Spinal cord (tissue), 10 donors: Measurements from ENCODE around the gene FAM110D. TPM values are rescaled to one million over a fixed set of nuclear protein-coding genes. Genes with fewer than 3 reads are reported as not detected.
A peak's percentile ranks its signal among the peaks of the same experiment; 100 is the strongest.

Source experiments
- DNase-seq, 6 donors: peaks; one replicate each; pipeline versions ENCODE4 v3.0.0 to v3.0.0-alpha.2; 2013 to 2015; ENCODE audit warnings: low spot score in 6 of 6, low read depth in 4 of 6
- H3K27ac ChIP-seq: one replicate; pipeline ENCODE4 v1.5.1; 2013; ENCODE audit warnings: low read depth, low read length, control low read depth
- H3K27me3 ChIP-seq: one replicate; pipeline ENCODE4 v1.6.1; 2013; ENCODE audit warnings: low read length; ENCODE audit not compliant: control insufficient read depth, insufficient read depth
- H3K36me3 ChIP-seq: one replicate; pipeline ENCODE4 v1.6.1; 2013; ENCODE audit warnings: low read length; ENCODE audit not compliant: control insufficient read depth, insufficient read depth
- H3K4me1 ChIP-seq: one replicate; pipeline ENCODE4 v1.6.1; 2013; ENCODE audit warnings: low read length; ENCODE audit not compliant: control insufficient read depth, insufficient read depth
- H3K4me3 ChIP-seq: one replicate; pipeline ENCODE4 v1.5.1; 2013; ENCODE audit warnings: low read depth, low read length, control low read depth
- H3K9me3 ChIP-seq: one replicate; pipeline ENCODE4 v1.6.1; 2013; ENCODE audit warnings: low read length; ENCODE audit not compliant: control insufficient read depth, insufficient read depth
- WGBS: methylation state at CpG from one replicate; pipeline ENCODE4 v1.1.5; 2013; ENCODE audit warnings: missing lambda C conversion rate; ENCODE audit not compliant: insufficient coverage; 5-methylcytosine and 5-hydroxymethylcytosine counted together
- polyA plus RNA-seq, 2 donors: library from polyadenylated mRNA; unstranded; fragments of 120-200 nt; gene quantifications; one replicate each; pipeline ENCODE4 v1.2.1, GENCODE V29; 2013; ENCODE audit not compliant: insufficient read length in 2 of 2
- total RNA-seq, 2 donors: library from RNA; depleted of rRNA in 1 of 2; stranded (reverse); fragments of 120-200 nt in 1 of 2; fragments of >200 nt in 1 of 2; gene quantifications; one replicate each; pipeline versions ENCODE4 v1.2.3 to v1.2.4, GENCODE V29; 2013 to 2014
- donor health status: healthy.

FAM110D gene
- total and polyA plus RNA-seq, 4 donors: 0.10 to 1.8 (median 1.5) TPM

GRCh38 chr1:26153966-26154532, 4.8 kb upstream of the FAM110D start:
- no peak for DNase-seq
- H3K9me3 ChIP-seq: no peaks in the 10 kb centered on the region
- 100% methylated on average over 2 of the region's 5 CpGs for WGBS
- H3K36me3 ChIP-seq: no peaks in the 10 kb centered on the region
- H3K4me1 ChIP-seq: peaks cover 31% of the 10 kb centered on the region
- no peak overlapping the region for H3K27ac ChIP-seq
- no peak overlapping the region for H3K4me3 ChIP-seq
- peaks cover 10% of the 10 kb centered on the region for H3K27me3 ChIP-seq

- H3K27me3 ChIP-seq: peaks cover 10% of the 10 kb centered on the region
- WGBS: 34% methylated on average over 5 of the region's 9 CpGs
- no peak overlapping the region for H3K27ac ChIP-seq
- no peaks in the 10 kb centered on the region for H3K9me3 ChIP-seq
- H3K4me3 ChIP-seq: no peak overlapping the region
- H3K4me1 ChIP-seq: peaks cover 36% of the 10 kb centered on the region
- no peak for DNase-seq
- H3K36me3 ChIP-seq: no peaks in the 10 kb centered on the region
Measured at GRCh38 chr1:26154750-26155149, 4.1 kb upstream of the FAM110D start.

GRCh38 chr1:26155370-26156284, 3.3 kb upstream of the FAM110D start:
- Histone ChIP-seq H3K9me3 (no peaks in the 10 kb centered on the region), H3K27me3 (peaks cover 12% of the 10 kb centered on the region), H3K4me1 (peaks cover 39% of the 10 kb centered on the region), H3K4me3 (no peak overlapping the region), H3K27ac (no peak overlapping the region), H3K36me3 (no peaks in the 10 kb centered on the region)
- 56% methylated on average over 17 of the region's 21 CpGs for WGBS
- no peak for DNase-seq

- no peaks in the 10 kb centered on the region for H3K9me3 ChIP-seq
- H3K27ac ChIP-seq: no peak overlapping the region
- H3K4me1 ChIP-seq: peaks cover 47% of the 10 kb centered on the region
- H3K4me3 ChIP-seq: no peak overlapping the region
- 25% methylated on average over 11 of the region's 12 CpGs for WGBS
- H3K27me3 ChIP-seq: peaks cover 12% of the 10 kb centered on the region
- no peaks in the 10 kb centered on the region for H3K36me3 ChIP-seq
- DNase-seq: peak in 2 of 6 donors; percentile 61
Measured at GRCh38 chr1:26156285-26157038, 2.4 kb upstream of the FAM110D start.

GRCh38 chr1:26158271-26158907, 490 bp upstream of the FAM110D start:
- WGBS: 84% methylated on average over 4 of the region's 5 CpGs
- Histone ChIP-seq H3K9me3 (no peaks in the 10 kb centered on the region), H3K36me3 (no peaks in the 10 kb centered on the region), H3K4me1 (peaks cover 53% of the 10 kb centered on the region), H3K27ac (no peak overlapping the region), H3K4me3 (no peak overlapping the region), H3K27me3 (peaks cover 14% of the 10 kb centered on the region)
- DNase-seq: no peak

GRCh38 chr1:26159743-26160039, 812 bp downstream of the FAM110D start:
- H3K9me3 ChIP-seq: no peaks in the 10 kb centered on the region
- H3K4me3 ChIP-seq: no peak overlapping the region
- WGBS: 60% methylated on average over 1 of the region's 4 CpGs
- DNase-seq: no peak
- peaks cover 62% of the 10 kb centered on the region for H3K4me1 ChIP-seq
- no peak overlapping the region for H3K27ac ChIP-seq
- H3K27me3 ChIP-seq: peaks cover 14% of the 10 kb centered on the region
- no peaks in the 10 kb centered on the region for H3K36me3 ChIP-seq

- no peaks in the 10 kb centered on the region for H3K36me3 ChIP-seq
- no peaks in the 10 kb centered on the region for H3K9me3 ChIP-seq
- 31% methylated on average over 18 of the region's 18 CpGs for WGBS
- DNase-seq: no peak
- H3K4me3 ChIP-seq: peak overlapping the region; percentile 40
- no peak overlapping the region for H3K27ac ChIP-seq
- peaks cover 56% of the 10 kb centered on the region for H3K4me1 ChIP-seq
- H3K27me3 ChIP-seq: peaks cover 13% of the 10 kb centered on the region
Measured at GRCh38 chr1:26160527-26161414, 1.9 kb downstream of the FAM110D start.

- under 1% methylated on average over 98 of the region's 98 CpGs for WGBS
- Histone ChIP-seq H3K27ac (no peak overlapping the region), H3K9me3 (no peaks in the 10 kb centered on the region), H3K27me3 (peaks cover 4% of the 10 kb centered on the region), H3K36me3 (no peaks in the 10 kb centered on the region), H3K4me1 (peaks cover 48% of the 10 kb centered on the region), H3K4me3 (peak overlapping the region; percentile 40)
- DNase-seq: peak in 2 of 6 donors; percentile 82 to 83
Measured at GRCh38 chr1:26161415-26162219, 2.7 kb downstream of the FAM110D start.
